Calu3 (cell line): Measurements from ENCODE around the gene INHBC. TPM values are rescaled to one million over a fixed set of nuclear protein-coding genes. Genes with fewer than 3 reads are reported as not detected.

Source experiments
- BruUV-seq: library from RNA; stranded (reverse); fragments of 400-500 nt; replicated peaks from 2 replicates; lab custom pipeline; 2021; lab: Mats Ljungman, UMichigan
- CTCF ChIA-PET: fragments of 300-600 bp; sonication (Branson Sonifier 250); formaldehyde crosslinking; loops from one replicate; lab custom pipeline; 2022; ENCODE audit warnings: antibody characterized with exemption; lab: Charles Lee
- DNase-seq: peaks from one replicate; pipeline ENCODE4 v3.0.0; 2022
- H3K27ac Mint-ChIP-seq: one replicate; pipeline ENCODE4 v1.8.0; 2022; ENCODE audit warnings: mixed read lengths; ENCODE audit not compliant: unreplicated experiment
- H3K27me3 Mint-ChIP-seq: one replicate; pipeline ENCODE4 v1.8.0; 2022; ENCODE audit warnings: mixed read lengths; ENCODE audit not compliant: unreplicated experiment
- H3K36me3 Mint-ChIP-seq: one replicate; pipeline ENCODE4 v1.8.0; 2022; ENCODE audit warnings: mild to moderate bottlenecking, moderate library complexity, mixed read lengths; ENCODE audit not compliant: insufficient read depth, unreplicated experiment
- H3K4me1 Mint-ChIP-seq: one replicate; pipeline ENCODE4 v1.8.0; 2022; ENCODE audit warnings: mild to moderate bottlenecking, low read depth, mixed read lengths; ENCODE audit not compliant: unreplicated experiment
- H3K4me3 Mint-ChIP-seq: one replicate; pipeline ENCODE4 v1.8.0; 2022; ENCODE audit warnings: mild to moderate bottlenecking, low read depth, moderate library complexity, mixed read lengths; ENCODE audit not compliant: unreplicated experiment
- H3K9me3 Mint-ChIP-seq: one replicate; pipeline ENCODE4 v1.8.0; 2022; ENCODE audit warnings: low read depth, mixed read lengths; ENCODE audit not compliant: unreplicated experiment
- CTCF ChIP-seq: fragments of 200-600 bp; IDR thresholded peaks from one replicate; pipeline ENCODE4 v1.8.0; 2022; ENCODE audit warnings: antibody characterized with exemption; ENCODE audit not compliant: unreplicated experiment
- intact Hi-C: fragments of 100-400 bp; cut with micrococcal nuclease; formaldehyde crosslinking; loops from one replicate; pipeline ENCODE4 v1.10.0; 2022; ENCODE audit not compliant: unreplicated experiment
- total RNA-seq: library from RNA; stranded (reverse); gene quantifications from 2 replicates; pipeline ENCODE4 v1.2.3, GENCODE V29; 2022

INHBC gene
- total RNA-seq, 1 experiment from 2014 or later = not detected

GRCh38 chr12:57450057-57450456 is 15.5 kb downstream of the INHBC start:
- Mint-ChIP-seq H3K27me3 (peaks cover 27% of the 10 kb centered on the region), H3K36me3 (no peaks in the 10 kb centered on the region), H3K27ac (no peak overlapping the region), H3K9me3 (no peaks in the 10 kb centered on the region), H3K4me1 (no peaks in the 10 kb centered on the region), H3K4me3 (no peak overlapping the region)
- no TSS peak for BruUV-seq
- no peak for DNase-seq
- no peak for TF ChIP-seq CTCF
- intact Hi-C loops = loop anchor here (10.0 kb wide), 1 partner anchor 175 kb away; no protein-coding TSS in a partner anchor
- CTCF ChIA-PET = interaction anchor here (0.6 to 0.8 kb wide), 2 partner anchors 9 to 25 kb away, joined by 4 read pairs; no protein-coding TSS in a partner anchor

GRCh38 chr12:57451233-57451778 is 16.7 kb downstream of the INHBC start:
- H3K36me3 Mint-ChIP-seq = no peaks in the 10 kb centered on the region
- no peaks in the 10 kb centered on the region for H3K9me3 Mint-ChIP-seq
- TF ChIP-seq CTCF = no peak
- BruUV-seq = no TSS peak
- intact Hi-C loops = loop anchor here (10.0 kb wide), 1 partner anchor 173 kb away; no protein-coding TSS in a partner anchor
- no peak overlapping the region for H3K4me3 Mint-ChIP-seq
- H3K27me3 Mint-ChIP-seq = peaks cover 27% of the 10 kb centered on the region
- H3K27ac Mint-ChIP-seq = no peak overlapping the region
- CTCF ChIA-PET = interaction anchor here (2.4 kb wide), 1 partner anchor 144 kb away, joined by 63 read pairs; no protein-coding TSS in a partner anchor
- peaks cover 12% of the 10 kb centered on the region for H3K4me1 Mint-ChIP-seq
- DNase-seq = no peak

GRCh38 chr12:57452181-57452936 is 17.8 kb downstream of the INHBC start:
- H3K4me3 Mint-ChIP-seq = no peak overlapping the region
- intact Hi-C loops = loop anchor here (10.0 kb wide), 1 partner anchor 172 kb away; no protein-coding TSS in a partner anchor
- H3K36me3 Mint-ChIP-seq = peaks cover 3% of the 10 kb centered on the region
- H3K27me3 Mint-ChIP-seq = peaks cover 27% of the 10 kb centered on the region
- CTCF ChIA-PET = interaction anchor here (0.5 to 2.9 kb wide), 19 partner anchors 19 to 341 kb away, joined by 3 to 63 read pairs (median 3); partner anchors contain the start of gene SHMT2
- no peak for TF ChIP-seq CTCF
- H3K4me1 Mint-ChIP-seq = peaks cover 23% of the 10 kb centered on the region
- DNase-seq = no peak
- H3K9me3 Mint-ChIP-seq = no peaks in the 10 kb centered on the region
- H3K27ac Mint-ChIP-seq = no peak overlapping the region
- no TSS peak for BruUV-seq

- no TSS peak for BruUV-seq
- intact Hi-C loops = loop anchor here (1.0 to 10.0 kb wide), 3 partner anchors 146 to 190 kb away; no protein-coding TSS in a partner anchor
- CTCF ChIA-PET = interaction anchor here (0.6 to 2.9 kb wide), 19 partner anchors 20 to 363 kb away, joined by 3 to 63 read pairs (median 3); partner anchors contain the start of gene SHMT2
- Mint-ChIP-seq H3K4me1 (peaks cover 29% of the 10 kb centered on the region), H3K27ac (no peak overlapping the region), H3K27me3 (peaks cover 27% of the 10 kb centered on the region), H3K36me3 (peaks cover 10% of the 10 kb centered on the region), H3K9me3 (no peaks in the 10 kb centered on the region), H3K4me3 (no peak overlapping the region)
- peak; percentile 68 for TF ChIP-seq CTCF
- DNase-seq = peak; percentile 90
These were observed 18.4 kb downstream of the INHBC start for GRCh38 chr12:57452937-57453509.
